Non-pigmented ciliary epithelial cell (primary cell): ENCODE measurements around the gene PCBP4.

Experiments
- DNase-seq: peaks from one replicate; pipeline ENCODE4 v3.0.0-alpha.2; 2010; ENCODE audit warnings: low read depth

PCBP4 gene

GRCh38 chr3:51971350-51971749, 4.1 kb upstream of the PCBP4 start:
- DNase-seq, result no peak

- DNase-seq, result no peak
Measured at GRCh38 chr3:51970606-51971300, 3.5 kb upstream of the PCBP4 start.

GRCh38 chr3:51969841-51970240, 2.6 kb upstream of the PCBP4 start:
- DNase-seq, result no peak

GRCh38 chr3:51968883-51969678, 1.8 kb upstream of the PCBP4 start:
- no peak for DNase-seq

GRCh38 chr3:51968170-51968775, 1.0 kb upstream of the PCBP4 start:
- DNase-seq, result no peak

GRCh38 chr3:51966922-51967383, 301 bp downstream of the PCBP4 start:
- no peak for DNase-seq

- no peak for DNase-seq
Measured at GRCh38 chr3:51966486-51966885, 768 bp downstream of the PCBP4 start.

GRCh38 chr3:51966016-51966415, 1.2 kb downstream of the PCBP4 start:
- no peak for DNase-seq

GRCh38 chr3:51964521-51964920, 2.7 kb downstream of the PCBP4 start:
- DNase-seq, result no peak

- DNase-seq, result no peak
Measured at GRCh38 chr3:51963951-51964451, 3.3 kb downstream of the PCBP4 start.

GRCh38 chr3:51962854-51963530, 4.3 kb downstream of the PCBP4 start:
- no peak for DNase-seq

GRCh38 chr3:51961602-51962569, 5.4 kb downstream of the PCBP4 start:
- no peak for DNase-seq

GRCh38 chr3:51961011-51961410, 6.2 kb downstream of the PCBP4 start:
- DNase-seq, result no peak

- DNase-seq, result no peak
Measured at GRCh38 chr3:51960386-51960785, 6.9 kb downstream of the PCBP4 start.

- DNase-seq, result no peak
Measured at GRCh38 chr3:51959651-51960050, 7.6 kb downstream of the PCBP4 start.

GRCh38 chr3:51958603-51959521, 8.4 kb downstream of the PCBP4 start:
- no peak for DNase-seq

- DNase-seq, result no peak
Measured at GRCh38 chr3:51957520-51958205, 9.6 kb downstream of the PCBP4 start.

GRCh38 chr3:51955893-51956770, 11.1 kb downstream of the PCBP4 start:
- no peak for DNase-seq
